ENCODE data around the gene NEDD9. TPM values are rescaled to one million over a fixed set of nuclear protein-coding genes. Genes with fewer than 3 reads are reported as not detected.

NEDD9 gene
- total RNA-seq, 1 donor from 2014 or later: 194 TPM

- no peak for ATAC-seq
- DNase-seq: no peak
- Histone ChIP-seq H3K4me3 (no peak overlapping the region), H3K27me3 (no peaks in the 10 kb centered on the region), H3K4me1 (peaks cover 85% of the 10 kb centered on the region), H3K27ac (no peak overlapping the region), H3K36me3 (peaks cover 73% of the 10 kb centered on the region), H3K9me3 (no peaks in the 10 kb centered on the region)
- TF ChIP-seq CTCF (IDR thresholded peaks at IDR 0.05): no peak
- intact Hi-C loops (cut with DNase I): no loop called here
Observed at GRCh38 chr6:11204005-11204399, 28.5 kb downstream of the NEDD9 start.

GRCh38 chr6:11203306-11204004 lies 29.0 kb downstream of the NEDD9 start:
- peaks cover 85% of the 10 kb centered on the region for H3K4me1 ChIP-seq
- intact Hi-C loops (cut with DNase I): no loop called here
- no peak for ATAC-seq
- no peak for DNase-seq
- H3K36me3 ChIP-seq: peaks cover 72% of the 10 kb centered on the region
- peak overlapping the region; percentile 51 for H3K27ac ChIP-seq
- no peak for TF ChIP-seq CTCF (IDR thresholded peaks at IDR 0.05)
- H3K4me3 ChIP-seq: no peak overlapping the region
- no peaks in the 10 kb centered on the region for H3K27me3 ChIP-seq
- no peaks in the 10 kb centered on the region for H3K9me3 ChIP-seq

GRCh38 chr6:11202513-11203305 lies 29.8 kb downstream of the NEDD9 start:
- Histone ChIP-seq H3K27ac (peak overlapping the region; percentile 51), H3K36me3 (peaks cover 70% of the 10 kb centered on the region), H3K4me1 (peaks cover 85% of the 10 kb centered on the region), H3K27me3 (no peaks in the 10 kb centered on the region), H3K4me3 (no peak overlapping the region), H3K9me3 (no peaks in the 10 kb centered on the region)
- no peak for TF ChIP-seq CTCF (IDR thresholded peaks at IDR 0.05)
- ATAC-seq: no peak
- no peak for DNase-seq
- intact Hi-C loops (cut with DNase I): no loop called here

GRCh38 chr6:11201772-11202512 lies 30.5 kb downstream of the NEDD9 start:
- intact Hi-C loops (cut with DNase I): no loop called here
- TF ChIP-seq CTCF (IDR thresholded peaks at IDR 0.05): no peak
- DNase-seq (no peak), ATAC-seq (no peak)
- H3K4me3 ChIP-seq: no peak overlapping the region
- H3K36me3 ChIP-seq: peaks cover 66% of the 10 kb centered on the region
- no peaks in the 10 kb centered on the region for H3K9me3 ChIP-seq
- H3K27ac ChIP-seq: peak overlapping the region; percentile 51
- H3K27me3 ChIP-seq: no peaks in the 10 kb centered on the region
- H3K4me1 ChIP-seq: peaks cover 85% of the 10 kb centered on the region

GRCh38 chr6:11201015-11201414 lies 31.5 kb downstream of the NEDD9 start:
- no peaks in the 10 kb centered on the region for H3K27me3 ChIP-seq
- no peak for DNase-seq
- ATAC-seq: no peak
- peaks cover 60% of the 10 kb centered on the region for H3K36me3 ChIP-seq
- no peak overlapping the region for H3K4me3 ChIP-seq
- H3K4me1 ChIP-seq: peaks cover 85% of the 10 kb centered on the region
- H3K27ac ChIP-seq: no peak overlapping the region
- TF ChIP-seq CTCF (IDR thresholded peaks at IDR 0.05): no peak
- intact Hi-C loops (cut with DNase I): no loop called here
- H3K9me3 ChIP-seq: no peaks in the 10 kb centered on the region
